Activated CD8-positive, alpha-beta T cell treated with anti-CD3 and anti-CD28 coated beads for 36 hours (primary cell): Measurements from ENCODE around the gene LMF1. TPM values are rescaled to one million over a fixed set of nuclear protein-coding genes. Genes with fewer than 3 reads are reported as not detected.

Source experiments
- ATAC-seq: fragments of 200-7000 bp; cut with Tn5 transposase; one replicate; pipeline ENCODE4 v1.10.0; 2021; ENCODE audit warnings: mild to moderate bottlenecking, moderate library complexity
- CTCF ChIA-PET: fragments of 350-600 bp; sonication (Branson Sonifier 250); formaldehyde crosslinking; loops from one replicate; lab custom pipeline; 2021; ENCODE audit warnings: antibody characterized with exemption; lab: Charles Lee
- POLR2A ChIA-PET: fragments of 350-600 bp; sonication (Branson Sonifier 250); formaldehyde crosslinking; loops from one replicate; lab custom pipeline; 2021; ENCODE audit warnings: antibody characterized with exemption; lab: Charles Lee
- DNase-seq: peaks from one replicate; pipeline ENCODE4 v3.0.0-alpha.2; 2020
- H3K27ac Mint-ChIP-seq: one replicate; pipeline ENCODE4 v1.8.0; 2021; ENCODE audit warnings: mild to moderate bottlenecking, mixed read lengths
- H3K27me3 Mint-ChIP-seq: one replicate; pipeline ENCODE4 v1.8.0; 2021; ENCODE audit warnings: mixed read lengths
- H3K36me3 Mint-ChIP-seq: one replicate; pipeline ENCODE4 v1.8.0; 2021; ENCODE audit warnings: low read depth, mixed read lengths
- H3K4me1 Mint-ChIP-seq: one replicate; pipeline ENCODE4 v1.8.0; 2021; ENCODE audit warnings: low read depth, mixed read lengths
- H3K4me3 Mint-ChIP-seq: one replicate; pipeline ENCODE4 v1.8.0; 2021; ENCODE audit warnings: mild to moderate bottlenecking, moderate library complexity, mixed read lengths
- H3K9me3 Mint-ChIP-seq: one replicate; pipeline ENCODE4 v1.8.0; 2021; ENCODE audit warnings: mixed read lengths
- CTCF ChIP-seq: fragments of 200-600 bp; IDR thresholded peaks from one replicate; pipeline ENCODE4 v1.8.0; 2022; ENCODE audit warnings: antibody characterized with exemption, mild to moderate bottlenecking
- intact Hi-C: fragments of 100-400 bp; cut with micrococcal nuclease; formaldehyde crosslinking; loops from one replicate; pipeline ENCODE4 v1.10.0; 2022
- total RNA-seq, 2 experiments: library from RNA; stranded (reverse); gene quantifications; one replicate each; pipeline ENCODE4 v1.2.3, GENCODE V29; 2021

LMF1 gene
- total RNA-seq, 2 experiments from 2014 or later: 8.7 to 9.7 TPM

GRCh38 chr16:911604-912321 lies 59.0 kb downstream of the LMF1 start:
- Mint-ChIP-seq H3K4me3 (no peak overlapping the region), H3K4me1 (no peaks in the 10 kb centered on the region), H3K36me3 (peaks cover 4% of the 10 kb centered on the region), H3K27me3 (no peaks in the 10 kb centered on the region), H3K9me3 (no peaks in the 10 kb centered on the region), H3K27ac (no peak overlapping the region)
- TF ChIP-seq CTCF: no peak
- intact Hi-C loops: no loop called here
- CTCF ChIA-PET: no interaction called here
- POLR2A ChIA-PET: no interaction called here
- DNase-seq: no peak
- no peak for ATAC-seq

GRCh38 chr16:911101-911500 lies 59.7 kb downstream of the LMF1 start:
- Mint-ChIP-seq H3K27ac (no peak overlapping the region), H3K9me3 (no peaks in the 10 kb centered on the region), H3K27me3 (no peaks in the 10 kb centered on the region), H3K36me3 (peaks cover 7% of the 10 kb centered on the region), H3K4me3 (no peak overlapping the region), H3K4me1 (no peaks in the 10 kb centered on the region)
- ChIA-PET CTCF (no interaction called here), POLR2A (no interaction called here)
- TF ChIP-seq CTCF: no peak
- intact Hi-C loops: no loop called here
- DNase-seq (no peak), ATAC-seq (no peak)

- no peaks in the 10 kb centered on the region for H3K4me1 Mint-ChIP-seq
- DNase-seq (no peak), ATAC-seq (no peak)
- H3K27ac Mint-ChIP-seq: no peak overlapping the region
- no peak overlapping the region for H3K4me3 Mint-ChIP-seq
- ChIA-PET CTCF (no interaction called here), POLR2A (no interaction called here)
- no peak for TF ChIP-seq CTCF
- no peaks in the 10 kb centered on the region for H3K9me3 Mint-ChIP-seq
- intact Hi-C loops: no loop called here
- no peaks in the 10 kb centered on the region for H3K27me3 Mint-ChIP-seq
- H3K36me3 Mint-ChIP-seq: peaks cover 11% of the 10 kb centered on the region
These were observed 60.6 kb downstream of the LMF1 start for GRCh38 chr16:910181-910580.

GRCh38 chr16:909281-910000 lies 61.3 kb downstream of the LMF1 start:
- no peaks in the 10 kb centered on the region for H3K4me1 Mint-ChIP-seq
- intact Hi-C loops: no loop called here
- ATAC-seq (no peak), DNase-seq (no peak)
- ChIA-PET CTCF (no interaction called here), POLR2A (no interaction called here)
- no peak for TF ChIP-seq CTCF
- H3K27ac Mint-ChIP-seq: no peak overlapping the region
- peaks cover 14% of the 10 kb centered on the region for H3K36me3 Mint-ChIP-seq
- no peaks in the 10 kb centered on the region for H3K27me3 Mint-ChIP-seq
- H3K4me3 Mint-ChIP-seq: no peak overlapping the region
- no peaks in the 10 kb centered on the region for H3K9me3 Mint-ChIP-seq

GRCh38 chr16:908526-909155 lies 62.1 kb downstream of the LMF1 start:
- no peaks in the 10 kb centered on the region for H3K9me3 Mint-ChIP-seq
- H3K36me3 Mint-ChIP-seq: peaks cover 14% of the 10 kb centered on the region
- ChIA-PET CTCF (no interaction called here), POLR2A (no interaction called here)
- H3K4me1 Mint-ChIP-seq: no peaks in the 10 kb centered on the region
- H3K27ac Mint-ChIP-seq: no peak overlapping the region
- no peak for TF ChIP-seq CTCF
- DNase-seq (no peak), ATAC-seq (no peak)
- no peaks in the 10 kb centered on the region for H3K27me3 Mint-ChIP-seq
- H3K4me3 Mint-ChIP-seq: no peak overlapping the region
- intact Hi-C loops: no loop called here
